OCI-LY7 (cell line): ENCODE results near the gene SPINDOC. TPM values are rescaled to one million over a fixed set of nuclear protein-coding genes. Genes with fewer than 3 reads are reported as not detected.

Source experiments
- BruUV-seq: library from RNA; stranded (reverse); fragments of 400-500 nt; replicated peaks from 2 replicates; lab custom pipeline; 2021; lab: Mats Ljungman, UMichigan
- CTCF ChIA-PET: fragments of 300-600 bp; sonication (Branson Sonifier 250); formaldehyde crosslinking; loops from one replicate; lab custom pipeline; 2022; ENCODE audit warnings: antibody characterized with exemption; ENCODE audit not compliant: unreplicated experiment; lab: Charles Lee
- POLR2A ChIA-PET: fragments of 300-600 bp; sonication (Branson Sonifier 250); formaldehyde crosslinking; loops from one replicate; lab custom pipeline; 2022; ENCODE audit warnings: antibody characterized with exemption; lab: Charles Lee
- DNase-seq: peaks from one replicate; pipeline ENCODE4 v3.0.0-alpha.2; 2015; ENCODE audit warnings: low spot score
- H2AFZ ChIP-seq: fragments of 200-600 bp; sonication (generic), shearing (Covaris generic); 2 replicates; pipeline ENCODE4 v1.6.1; 2014; ENCODE audit warnings: mild to moderate bottlenecking, antibody characterized with exemption, low read length, moderate library complexity
- H3K27ac ChIP-seq: fragments of 200-600 bp; sonication (generic); 2 replicates; pipeline ENCODE4 v1.5.1; 2014; ENCODE audit warnings: mixed run types, low read depth, mild to moderate bottlenecking, moderate library complexity, low read length, inconsistent platforms; ENCODE audit not compliant: poor library complexity, severe bottlenecking
- H3K36me3 ChIP-seq: fragments of 200-600 bp; sonication (generic); 2 replicates; pipeline ENCODE4 v1.6.1; 2014; ENCODE audit warnings: mild to moderate bottlenecking, antibody characterized with exemption, low read length, moderate library complexity, mixed read lengths; ENCODE audit not compliant: insufficient read depth
- H3K4me1 ChIP-seq: fragments of 200-600 bp; sonication (generic); 2 replicates; pipeline ENCODE4 v1.5.1; 2014; ENCODE audit warnings: mild to moderate bottlenecking, low read length; ENCODE audit not compliant: insufficient read depth, poor library complexity, severe bottlenecking
- H3K4me2 ChIP-seq: fragments of 200-600 bp; sonication (generic); 2 replicates; pipeline ENCODE4 v1.6.1; 2014; ENCODE audit warnings: mild to moderate bottlenecking, low read length
- H3K4me3 ChIP-seq: fragments of 200-600 bp; sonication (generic); 2 replicates; pipeline ENCODE4 v1.5.1; 2014; ENCODE audit warnings: mild to moderate bottlenecking, low read depth, low read length; ENCODE audit not compliant: poor library complexity, severe bottlenecking
- H3K79me2 ChIP-seq: fragments of 200-600 bp; sonication (generic); 2 replicates; pipeline ENCODE4 v1.6.1; 2016; ENCODE audit warnings: low read depth, mild to moderate bottlenecking, low read length, moderate library complexity, mixed read lengths; ENCODE audit not compliant: insufficient read depth
- H3K9me2 ChIP-seq: fragments of 200-600 bp; sonication (generic); 2 replicates; pipeline ENCODE4 v1.6.1; 2016; ENCODE audit warnings: mild to moderate bottlenecking, low read length, mixed read lengths; ENCODE audit not compliant: insufficient read depth
- H3K9me3 ChIP-seq: fragments of 200-600 bp; sonication (generic); 2 replicates; pipeline ENCODE4 v1.6.1; 2014; ENCODE audit warnings: mild to moderate bottlenecking, mixed run types, low read length, mixed read lengths
- H4K20me1 ChIP-seq: fragments of 200-600 bp; sonication (generic); 2 replicates; pipeline ENCODE4 v1.6.1; 2014; ENCODE audit warnings: mild to moderate bottlenecking, antibody characterized with exemption, low read length, moderate library complexity, mixed read lengths; ENCODE audit not compliant: insufficient read depth
- EZH2phosphoT487 ChIP-seq: fragments of 200-600 bp; sonication (generic); IDR thresholded peaks from 2 replicates; pipeline ENCODE4 v1.6.1; 2018; ENCODE audit warnings: low read depth, borderline replicate concordance, mild to moderate bottlenecking, mixed run types, antibody characterized with exemption, low read length, moderate library complexity, mixed read lengths
- intact Hi-C: fragments of 100-400 bp; cut with micrococcal nuclease; formaldehyde crosslinking; loops from one replicate; pipeline ENCODE4 v1.10.0; 2022; ENCODE audit not compliant: unreplicated experiment
- total RNA-seq, 2 experiments: library from RNA; depleted of rRNA in 1 of 2; stranded (reverse); fragments of >200 nt in 1 of 2; shearing (Covaris generic) in 1 of 2; gene quantifications; 2 replicates each; pipeline ENCODE4 v1.2.3, GENCODE V29; 2014 to 2022
- TF ChIP-seq, protein P1 (sequence below): fragments of 200-600 bp; sonication (generic); conservative IDR thresholded peaks from 2 replicates; pipeline ENCODE4 v1.5.1; 2014; ENCODE audit warnings: mild to moderate bottlenecking, antibody characterized with exemption, low read length, moderate library complexity, mixed read lengths

SPINDOC gene
- total RNA-seq, 2 experiments from 2014 or later: 57.9 to 81.8 TPM

DNA sequence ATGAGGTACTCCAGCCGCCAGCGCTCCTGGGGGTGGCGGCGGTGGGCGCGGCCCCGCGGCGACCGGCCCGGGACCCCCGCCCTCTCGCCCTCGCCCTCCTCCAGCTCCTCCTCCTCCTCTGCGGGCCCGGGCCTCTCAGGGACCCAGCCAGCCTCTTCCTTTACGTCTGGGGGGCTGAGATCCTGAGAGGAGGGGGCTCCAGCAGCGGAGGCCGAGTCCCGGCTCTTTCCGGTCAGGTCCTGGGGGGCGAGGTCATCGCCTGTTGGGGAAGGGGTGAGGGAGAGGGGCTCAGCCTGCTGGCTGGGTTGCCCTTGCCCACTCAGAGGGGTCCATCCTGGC is 48.9 kb upstream of the SPINDOC start:
- Histone ChIP-seq H4K20me1 (peaks cover 12% of the 10 kb centered on the region; the same call in 1 of the 2 replicates), H3K79me2 (0 out of 2 replicates have a peak, but pooled peaks cover 6% of the 10 kb centered on the region), H3K4me1 (peaks cover 15% of the 10 kb centered on the region), H3K4me3 (no peak overlapping the region), H2AFZ (no peak overlapping the region), H3K27ac (no peak overlapping the region), H3K9me2 (no peaks in the 10 kb centered on the region), H3K4me2 (no peak overlapping the region), H3K9me3 (no peaks in the 10 kb centered on the region), H3K36me3 (peaks cover 24% of the 10 kb centered on the region; the same call in 1 of the 2 replicates)
- BruUV-seq: no TSS peak
- POLR2A ChIA-PET: no interaction called here
- no peak for DNase-seq
- CTCF ChIA-PET: no interaction called here
- no peak for TF ChIP-seq EZH2phosphoT487
- TF ChIP-seq, protein P1, sequence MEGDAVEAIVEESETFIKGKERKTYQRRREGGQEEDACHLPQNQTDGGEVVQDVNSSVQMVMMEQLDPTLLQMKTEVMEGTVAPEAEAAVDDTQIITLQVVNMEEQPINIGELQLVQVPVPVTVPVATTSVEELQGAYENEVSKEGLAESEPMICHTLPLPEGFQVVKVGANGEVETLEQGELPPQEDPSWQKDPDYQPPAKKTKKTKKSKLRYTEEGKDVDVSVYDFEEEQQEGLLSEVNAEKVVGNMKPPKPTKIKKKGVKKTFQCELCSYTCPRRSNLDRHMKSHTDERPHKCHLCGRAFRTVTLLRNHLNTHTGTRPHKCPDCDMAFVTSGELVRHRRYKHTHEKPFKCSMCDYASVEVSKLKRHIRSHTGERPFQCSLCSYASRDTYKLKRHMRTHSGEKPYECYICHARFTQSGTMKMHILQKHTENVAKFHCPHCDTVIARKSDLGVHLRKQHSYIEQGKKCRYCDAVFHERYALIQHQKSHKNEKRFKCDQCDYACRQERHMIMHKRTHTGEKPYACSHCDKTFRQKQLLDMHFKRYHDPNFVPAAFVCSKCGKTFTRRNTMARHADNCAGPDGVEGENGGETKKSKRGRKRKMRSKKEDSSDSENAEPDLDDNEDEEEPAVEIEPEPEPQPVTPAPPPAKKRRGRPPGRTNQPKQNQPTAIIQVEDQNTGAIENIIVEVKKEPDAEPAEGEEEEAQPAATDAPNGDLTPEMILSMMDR: no peak
- intact Hi-C loops: no loop called here

DNA sequence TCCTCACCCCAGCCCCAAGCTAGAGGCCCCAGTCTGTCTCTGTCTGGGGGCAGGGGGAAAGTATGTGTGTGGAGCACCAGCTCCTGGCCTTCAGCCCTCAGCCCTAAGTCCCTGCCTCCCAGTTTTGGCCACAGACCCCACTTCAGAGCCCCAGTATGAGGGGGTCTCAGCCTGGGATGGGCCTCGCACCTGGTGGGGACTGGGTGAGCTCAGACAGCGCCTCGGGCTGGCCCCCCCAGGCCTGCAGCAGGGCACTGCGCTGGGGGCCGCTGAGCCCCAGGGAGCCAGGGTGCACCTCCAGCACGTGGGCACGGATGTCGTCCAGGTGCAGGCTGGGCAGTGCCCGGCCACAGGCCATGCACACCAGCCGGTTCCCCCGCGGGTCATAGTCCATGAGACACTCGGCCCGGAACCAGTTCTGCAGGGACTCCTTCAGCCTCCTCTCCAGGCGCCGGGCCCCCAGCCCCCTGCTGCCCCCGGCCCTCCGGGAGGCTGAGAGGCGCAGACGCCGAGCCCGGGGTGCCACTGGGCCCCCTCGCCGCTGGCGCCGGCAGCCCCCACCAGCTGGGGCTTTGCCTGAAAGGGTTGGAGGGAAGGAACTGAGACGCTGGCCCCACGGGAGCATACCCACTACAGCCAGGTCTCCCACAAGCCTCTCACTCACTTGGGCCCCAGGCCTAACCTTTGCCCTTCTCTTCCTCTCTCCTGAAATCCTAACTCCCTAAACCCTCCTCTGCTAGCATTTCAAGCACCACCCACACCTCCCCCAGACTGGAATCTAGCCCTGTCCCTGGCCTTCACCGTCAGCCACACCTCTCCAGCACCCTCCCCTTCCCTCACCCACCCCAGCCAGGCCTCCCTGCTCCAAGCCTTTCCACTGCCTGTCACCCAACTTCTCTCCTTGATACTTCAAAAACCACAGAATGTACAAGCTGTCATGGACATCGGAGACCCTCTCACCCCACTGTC is 48.3 kb upstream of the SPINDOC start:
- Histone ChIP-seq H3K27ac (no peak overlapping the region), H3K9me2 (no peaks in the 10 kb centered on the region), H2AFZ (no peak overlapping the region), H3K79me2 (0 out of 2 replicates have a peak, but pooled peaks cover 6% of the 10 kb centered on the region), H3K9me3 (no peaks in the 10 kb centered on the region), H3K4me3 (no peak overlapping the region), H3K4me2 (no peak overlapping the region), H3K4me1 (peaks cover 20% of the 10 kb centered on the region), H3K36me3 (peaks cover 20% of the 10 kb centered on the region; the same call in 1 of the 2 replicates), H4K20me1 (peaks cover 12% of the 10 kb centered on the region; the same call in 1 of the 2 replicates)
- no peak for DNase-seq
- intact Hi-C loops: loop anchor here (5.0 kb wide), 3 partner anchors 47 to 382 kb away; partner anchors contain the start of genes MARK2 and SPINDOC
- TF ChIP-seq EZH2phosphoT487: no peak
- TF ChIP-seq, protein P1: no peak
- BruUV-seq: no TSS peak
- CTCF ChIA-PET: no interaction called here
- POLR2A ChIA-PET: interaction anchor here (1.5 kb wide), 1 partner anchor 8 kb away, joined by 3 read pairs; no protein-coding TSS in a partner anchor
